Central memory CD8-positive, alpha-beta T cell (primary cell): ENCODE measurements around the gene SPNS3.
A peak's percentile ranks its signal among the peaks of the same experiment; 100 is the strongest.

Experiments
- ATAC-seq: fragments of 150-1000 bp; cut with Tn5 transposase; replicated peaks from 2 replicates; pipeline ENCODE4 v1.10.0; 2022; ENCODE audit warnings: mild to moderate bottlenecking, moderate FRiP score, moderate number of reproducible peaks; ENCODE audit not compliant: poor library complexity, severe bottlenecking; ENCODE audit errors: extremely low read depth
- DNase-seq, 2 donors: peaks; one replicate each; pipeline ENCODE4 v3.0.0; 2021; ENCODE audit warnings: low spot score in 2 of 2
- H3K27ac Mint-ChIP-seq: one replicate; pipeline ENCODE4 v1.8.0; 2022; ENCODE audit warnings: low read depth, mild to moderate bottlenecking, moderate library complexity, mixed read lengths
- H3K27me3 Mint-ChIP-seq: one replicate; pipeline ENCODE4 v1.8.0; 2022; ENCODE audit warnings: mixed read lengths
- H3K36me3 Mint-ChIP-seq: one replicate; pipeline ENCODE4 v1.8.0; 2022; ENCODE audit warnings: mild to moderate bottlenecking, moderate library complexity, mixed read lengths; ENCODE audit not compliant: insufficient read depth
- H3K4me1 Mint-ChIP-seq: one replicate; pipeline ENCODE4 v1.8.0; 2022; ENCODE audit warnings: mixed read lengths
- H3K4me3 Mint-ChIP-seq: one replicate; pipeline ENCODE4 v1.8.0; 2022; ENCODE audit warnings: mild to moderate bottlenecking, moderate library complexity, mixed read lengths
- H3K9me3 Mint-ChIP-seq: one replicate; pipeline ENCODE4 v1.8.0; 2022; ENCODE audit warnings: mixed read lengths

The SPNS3 gene

GRCh38 chr17:4453812-4454591 lies 20.3 kb downstream of the SPNS3 start:
- H3K36me3 Mint-ChIP-seq, result no peaks in the 10 kb centered on the region
- ATAC-seq, result no peak
- DNase-seq, result no peak
- peaks cover 10% of the 10 kb centered on the region for H3K27me3 Mint-ChIP-seq
- no peaks in the 10 kb centered on the region for H3K9me3 Mint-ChIP-seq
- H3K4me1 Mint-ChIP-seq, result peaks cover 6% of the 10 kb centered on the region
- no peak overlapping the region for H3K4me3 Mint-ChIP-seq
- no peak overlapping the region for H3K27ac Mint-ChIP-seq

GRCh38 chr17:4460661-4461060 lies 26.9 kb downstream of the SPNS3 start:
- Mint-ChIP-seq H3K4me3 (no peak overlapping the region), H3K27me3 (no peaks in the 10 kb centered on the region), H3K27ac (no peak overlapping the region), H3K4me1 (no peaks in the 10 kb centered on the region), H3K9me3 (peaks cover 12% of the 10 kb centered on the region), H3K36me3 (no peaks in the 10 kb centered on the region)
- DNase-seq, result no peak
- no peak for ATAC-seq

GRCh38 chr17:4463818-4464476 lies 30.2 kb downstream of the SPNS3 start:
- no peak for ATAC-seq
- Mint-ChIP-seq H3K4me3 (no peak overlapping the region), H3K27me3 (no peaks in the 10 kb centered on the region), H3K36me3 (no peaks in the 10 kb centered on the region), H3K27ac (no peak overlapping the region), H3K4me1 (no peaks in the 10 kb centered on the region), H3K9me3 (peaks cover 12% of the 10 kb centered on the region)
- no peak for DNase-seq

- no peaks in the 10 kb centered on the region for H3K27me3 Mint-ChIP-seq
- peaks cover 5% of the 10 kb centered on the region for H3K9me3 Mint-ChIP-seq
- H3K36me3 Mint-ChIP-seq, result no peaks in the 10 kb centered on the region
- ATAC-seq (no peak), DNase-seq (no peak)
- H3K4me3 Mint-ChIP-seq, result no peak overlapping the region
- no peaks in the 10 kb centered on the region for H3K4me1 Mint-ChIP-seq
- H3K27ac Mint-ChIP-seq, result no peak overlapping the region
Observed at GRCh38 chr17:4465786-4466185, 32.0 kb downstream of the SPNS3 start.

- Mint-ChIP-seq H3K27me3 (no peaks in the 10 kb centered on the region), H3K27ac (no peak overlapping the region), H3K4me1 (no peaks in the 10 kb centered on the region), H3K36me3 (no peaks in the 10 kb centered on the region), H3K9me3 (no peaks in the 10 kb centered on the region), H3K4me3 (no peak overlapping the region)
- DNase-seq (no peak), ATAC-seq (no peak)
Observed at GRCh38 chr17:4467287-4467686, 33.5 kb downstream of the SPNS3 start.

GRCh38 chr17:4469552-4469951 lies 35.8 kb downstream of the SPNS3 start:
- ATAC-seq, result no peak
- no peaks in the 10 kb centered on the region for H3K36me3 Mint-ChIP-seq
- no peaks in the 10 kb centered on the region for H3K4me1 Mint-ChIP-seq
- no peaks in the 10 kb centered on the region for H3K27me3 Mint-ChIP-seq
- no peaks in the 10 kb centered on the region for H3K9me3 Mint-ChIP-seq
- H3K4me3 Mint-ChIP-seq, result no peak overlapping the region
- H3K27ac Mint-ChIP-seq, result no peak overlapping the region
- DNase-seq, result no peak

- Mint-ChIP-seq H3K27me3 (no peaks in the 10 kb centered on the region), H3K4me3 (no peak overlapping the region), H3K27ac (no peak overlapping the region), H3K9me3 (no peaks in the 10 kb centered on the region), H3K36me3 (no peaks in the 10 kb centered on the region), H3K4me1 (no peaks in the 10 kb centered on the region)
- no peak for ATAC-seq
- DNase-seq, result no peak
Observed at GRCh38 chr17:4472286-4472685, 38.5 kb downstream of the SPNS3 start.

- no peak for DNase-seq
- H3K27ac Mint-ChIP-seq, result no peak overlapping the region
- H3K27me3 Mint-ChIP-seq, result no peaks in the 10 kb centered on the region
- H3K4me1 Mint-ChIP-seq, result no peaks in the 10 kb centered on the region
- no peaks in the 10 kb centered on the region for H3K36me3 Mint-ChIP-seq
- no peak overlapping the region for H3K4me3 Mint-ChIP-seq
- no peak for ATAC-seq
- H3K9me3 Mint-ChIP-seq, result no peaks in the 10 kb centered on the region
Observed at GRCh38 chr17:4474093-4474492, 40.4 kb downstream of the SPNS3 start.

GRCh38 chr17:4475001-4475400 lies 41.3 kb downstream of the SPNS3 start:
- Mint-ChIP-seq H3K4me1 (peaks cover 5% of the 10 kb centered on the region), H3K27me3 (no peaks in the 10 kb centered on the region), H3K9me3 (no peaks in the 10 kb centered on the region), H3K27ac (no peak overlapping the region), H3K4me3 (no peak overlapping the region), H3K36me3 (no peaks in the 10 kb centered on the region)
- no peak for DNase-seq
- ATAC-seq, result no peak

- no peak overlapping the region for H3K27ac Mint-ChIP-seq
- H3K4me3 Mint-ChIP-seq, result no peak overlapping the region
- H3K4me1 Mint-ChIP-seq, result peaks cover 8% of the 10 kb centered on the region
- no peaks in the 10 kb centered on the region for H3K36me3 Mint-ChIP-seq
- DNase-seq (no peak), ATAC-seq (no peak)
- H3K27me3 Mint-ChIP-seq, result no peaks in the 10 kb centered on the region
- no peaks in the 10 kb centered on the region for H3K9me3 Mint-ChIP-seq
Observed at GRCh38 chr17:4475463-4475862, 41.7 kb downstream of the SPNS3 start.

- ATAC-seq (no peak), DNase-seq (no peak)
- peaks cover under 1% of the 10 kb centered on the region for H3K36me3 Mint-ChIP-seq
- no peak overlapping the region for H3K27ac Mint-ChIP-seq
- H3K4me1 Mint-ChIP-seq, result peaks cover 13% of the 10 kb centered on the region
- H3K27me3 Mint-ChIP-seq, result no peaks in the 10 kb centered on the region
- H3K4me3 Mint-ChIP-seq, result no peak overlapping the region
- H3K9me3 Mint-ChIP-seq, result no peaks in the 10 kb centered on the region
Observed at GRCh38 chr17:4476017-4476416, 42.3 kb downstream of the SPNS3 start.

GRCh38 chr17:4476511-4477070 lies 42.9 kb downstream of the SPNS3 start:
- Mint-ChIP-seq H3K27me3 (no peaks in the 10 kb centered on the region), H3K4me3 (no peak overlapping the region), H3K9me3 (no peaks in the 10 kb centered on the region), H3K36me3 (peaks cover 2% of the 10 kb centered on the region), H3K27ac (no peak overlapping the region), H3K4me1 (peaks cover 19% of the 10 kb centered on the region)
- DNase-seq (no peak), ATAC-seq (no peak)

- DNase-seq (no peak), ATAC-seq (no peak)
- H3K36me3 Mint-ChIP-seq, result peaks cover 2% of the 10 kb centered on the region
- no peaks in the 10 kb centered on the region for H3K9me3 Mint-ChIP-seq
- no peak overlapping the region for H3K4me3 Mint-ChIP-seq
- H3K27me3 Mint-ChIP-seq, result no peaks in the 10 kb centered on the region
- peak overlapping the region; percentile 19 for H3K27ac Mint-ChIP-seq
- H3K4me1 Mint-ChIP-seq, result peaks cover 19% of the 10 kb centered on the region
Observed at GRCh38 chr17:4477255-4477791, 43.6 kb downstream of the SPNS3 start.
